ENCODE data around the gene KCNMB1. TPM values are rescaled to one million over a fixed set of nuclear protein-coding genes. Genes with fewer than 3 reads are reported as not detected.

KCNMB1 gene
- total and polyA plus RNA-seq, 2 donors (not counting 1 experiment from before 2014, with no cell fraction given) = not detected

GRCh38 chr5:170393958-170394357 lies 4.8 kb upstream of the KCNMB1 start:
- no peaks in the 10 kb centered on the region for H3K4me1 ChIP-seq (ENCODE audit: control insufficient read depth, extremely low read depth, insufficient read depth, low read length)
- no peaks in the 10 kb centered on the region for H3K9me3 ChIP-seq (ENCODE audit: control insufficient read depth, insufficient read depth, low read depth, low read length)
- H4K20me1 ChIP-seq (ENCODE audit: control insufficient read depth, extremely low read depth, insufficient read depth, low read length) = no peaks in the 10 kb centered on the region
- H2AFZ ChIP-seq (ENCODE audit: low read length) = no peak overlapping the region
- H3K4me2 ChIP-seq (ENCODE audit: extremely low read depth, insufficient read depth, low read length) = no peak overlapping the region
- no peaks in the 10 kb centered on the region for H3K36me3 ChIP-seq (ENCODE audit: control insufficient read depth, insufficient read depth, low read length)
- TF ChIP-seq CTCF (conservative IDR thresholded peaks at IDR 0.05 in 1 of 2, IDR thresholded peaks at IDR 0.05 in 1 of 2; ENCODE audit: low read depth in 1 of 2, low read length in 2 of 2) (no peak), EZH2 (IDR thresholded peaks at IDR 0.05; ENCODE audit: low read length, missing control alignments) (no peak)
- no peaks in the 10 kb centered on the region for H3K27me3 ChIP-seq (ENCODE audit: control insufficient read depth, insufficient read depth, low read length)
- H3K9ac ChIP-seq (ENCODE audit: insufficient read depth, low read length) = no peak overlapping the region
- no peaks in the 10 kb centered on the region for H3K79me2 ChIP-seq (ENCODE audit: control insufficient read depth, insufficient read depth, low read length)
- no peak overlapping the region for H3K27ac ChIP-seq (ENCODE audit: insufficient read depth, low read length)
- DNase-seq (ENCODE audit: low read depth in 2 of 2) = no peak
- no peak overlapping the region for H3K4me3 ChIP-seq (replicated peaks in 1 of 4; ENCODE audit: control extremely low read depth in 1 of 4, insufficient read depth in 1 of 4, low read depth in 3 of 4, low read length in 4 of 4)

- DNase-seq (ENCODE audit: low read depth in 2 of 2) = no peak
- Histone ChIP-seq H3K9ac (ENCODE audit: insufficient read depth, low read length) (no peak overlapping the region), H4K20me1 (ENCODE audit: control insufficient read depth, extremely low read depth, insufficient read depth, low read length) (no peaks in the 10 kb centered on the region), H3K9me3 (ENCODE audit: control insufficient read depth, insufficient read depth, low read depth, low read length) (no peaks in the 10 kb centered on the region), H3K4me3 (replicated peaks in 1 of 4; ENCODE audit: control extremely low read depth in 1 of 4, insufficient read depth in 1 of 4, low read depth in 3 of 4, low read length in 4 of 4) (no peak overlapping the region), H3K36me3 (ENCODE audit: control insufficient read depth, insufficient read depth, low read length) (no peaks in the 10 kb centered on the region), H3K4me2 (ENCODE audit: extremely low read depth, insufficient read depth, low read length) (no peak overlapping the region), H3K27me3 (ENCODE audit: control insufficient read depth, insufficient read depth, low read length) (no peaks in the 10 kb centered on the region), H3K27ac (ENCODE audit: insufficient read depth, low read length) (no peak overlapping the region), H2AFZ (ENCODE audit: low read length) (no peak overlapping the region), H3K79me2 (ENCODE audit: control insufficient read depth, insufficient read depth, low read length) (no peaks in the 10 kb centered on the region), H3K4me1 (ENCODE audit: control insufficient read depth, extremely low read depth, insufficient read depth, low read length) (no peaks in the 10 kb centered on the region)
- TF ChIP-seq CTCF (conservative IDR thresholded peaks at IDR 0.05 in 1 of 2, IDR thresholded peaks at IDR 0.05 in 1 of 2; ENCODE audit: low read depth in 1 of 2, low read length in 2 of 2) (no peak), EZH2 (IDR thresholded peaks at IDR 0.05; ENCODE audit: low read length, missing control alignments) (no peak)
These were observed 4.1 kb upstream of the KCNMB1 start for GRCh38 chr5:170393235-170393634.

DNA sequence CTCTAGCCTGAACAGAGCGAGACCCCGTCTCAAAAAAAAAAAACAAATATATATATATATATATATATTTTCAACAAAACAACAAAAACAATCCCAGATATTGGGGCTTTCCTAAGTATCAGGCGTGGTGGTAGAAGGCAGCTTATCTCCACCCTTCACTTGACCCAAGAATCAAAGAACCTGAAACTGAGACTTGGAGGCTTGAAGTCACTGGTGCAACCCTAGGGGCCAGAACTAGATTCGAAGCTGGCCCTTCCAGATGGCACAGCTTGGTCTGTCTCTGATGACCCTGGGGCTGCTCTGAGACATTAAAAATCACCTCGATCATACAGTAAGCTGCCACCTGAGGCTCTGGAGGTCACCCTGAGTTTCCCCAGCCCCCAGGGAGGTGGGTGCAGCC lies 1.3 kb upstream of the KCNMB1 start:
- no peaks in the 10 kb centered on the region for H3K4me1 ChIP-seq (ENCODE audit: control insufficient read depth, extremely low read depth, insufficient read depth, low read length)
- no peak overlapping the region for H3K4me3 ChIP-seq (replicated peaks in 1 of 4; ENCODE audit: control extremely low read depth in 1 of 4, insufficient read depth in 1 of 4, low read depth in 3 of 4, low read length in 4 of 4)
- H3K9ac ChIP-seq (ENCODE audit: insufficient read depth, low read length) = no peak overlapping the region
- no peaks in the 10 kb centered on the region for H3K9me3 ChIP-seq (ENCODE audit: control insufficient read depth, insufficient read depth, low read depth, low read length)
- no peak overlapping the region for H2AFZ ChIP-seq (ENCODE audit: low read length)
- H4K20me1 ChIP-seq (ENCODE audit: control insufficient read depth, extremely low read depth, insufficient read depth, low read length) = no peaks in the 10 kb centered on the region
- TF ChIP-seq EZH2 (IDR thresholded peaks at IDR 0.05; ENCODE audit: low read length, missing control alignments) (no peak), CTCF (conservative IDR thresholded peaks at IDR 0.05 in 1 of 2, IDR thresholded peaks at IDR 0.05 in 1 of 2; ENCODE audit: low read depth in 1 of 2, low read length in 2 of 2) (no peak)
- no peaks in the 10 kb centered on the region for H3K27me3 ChIP-seq (ENCODE audit: control insufficient read depth, insufficient read depth, low read length)
- no peak overlapping the region for H3K27ac ChIP-seq (ENCODE audit: insufficient read depth, low read length)
- no peaks in the 10 kb centered on the region for H3K79me2 ChIP-seq (ENCODE audit: control insufficient read depth, insufficient read depth, low read length)
- no peak for DNase-seq (ENCODE audit: low read depth in 2 of 2)
- no peak overlapping the region for H3K4me2 ChIP-seq (ENCODE audit: extremely low read depth, insufficient read depth, low read length)
- H3K36me3 ChIP-seq (ENCODE audit: control insufficient read depth, insufficient read depth, low read length) = no peaks in the 10 kb centered on the region
